ENCODE results near the gene STPG1. TPM values are rescaled to one million over a fixed set of nuclear protein-coding genes. Genes with fewer than 3 reads are reported as not detected.

STPG1 gene
- total and polyA plus RNA-seq, 2 of the 13 experiments (the other 11 are each of a cell fraction or from before 2014, with no cell fraction given): 3.4 to 4.3 TPM

GRCh38 chr1:24442764-24443163, 29.2 kb upstream of the STPG1 start:
- POLR2A ChIA-PET: interaction anchor here (1.2 kb wide), 1 partner anchor 59 kb away, joined by 3 read pairs; the partner anchor contains the start of gene RCAN3
- no TSS peak for BruUV-seq (replicated peaks)
- H3K9ac ChIP-seq (ENCODE audit: insufficient read depth, low read depth, low read length): no peak overlapping the region
- H3K27me3 ChIP-seq (ENCODE audit: control insufficient read depth in 1 of 2, insufficient read depth in 2 of 2, low read length in 2 of 2): no peaks in the 10 kb centered on the region
- H3K4me1 ChIP-seq (ENCODE audit: insufficient read depth, low read length): peaks cover 5% of the 10 kb centered on the region; the same call in 1 of the 2 replicates
- intact Hi-C loops (cut with micrococcal nuclease; ENCODE audit: unreplicated experiment) (no loop called here), in situ Hi-C loops (cut with HindIII; ENCODE audit: extremely low pct_ligation_motif_present, low pct_unique_long_range_greater_than_20kb) (no loop called here)
- H3K27ac ChIP-seq (ENCODE audit: extremely low read length, insufficient read depth, low read length): no peak overlapping the region
- no peak overlapping the region for H3K4me2 ChIP-seq (ENCODE audit: low read depth, low read length)
- ATAC-seq (no peak), DNase-seq (ENCODE audit: low spot score) (no peak), FAIRE-seq (no peak)
- H3K79me2 ChIP-seq (ENCODE audit: insufficient read depth, low read length): no peaks in the 10 kb centered on the region
- TF ChIP-seq ZBTB49 (CRISPR knock-in tag; IDR thresholded peaks at IDR 0.05; ENCODE audit: borderline replicate concordance) (no peak), NKX3-1 (CRISPR knock-in tag; IDR thresholded peaks at IDR 0.05) (no peak)
- H2AFZ ChIP-seq (ENCODE audit: low read length): no peak overlapping the region
- no peaks in the 10 kb centered on the region for H3K9me3 ChIP-seq (ENCODE audit: low read length)
- no peaks in the 10 kb centered on the region for H3K36me3 ChIP-seq (replicated peaks in 1 of 2; ENCODE audit: control insufficient read depth in 1 of 2, insufficient read depth in 2 of 2, low read length in 2 of 2)
- no peak overlapping the region for H3K4me3 ChIP-seq (replicated peaks in 1 of 3; ENCODE audit: insufficient read depth in 1 of 3, low read depth in 2 of 3, low read length in 3 of 3)
- CTCF ChIA-PET (ENCODE audit: low intra/inter-chr PET ratio, low total read pairs): no interaction called here
- no peaks in the 10 kb centered on the region for H4K20me1 ChIP-seq (ENCODE audit: insufficient read depth, low read length)

GRCh38 chr1:24441996-24442668, 28.6 kb upstream of the STPG1 start:
- CTCF ChIA-PET (ENCODE audit: low intra/inter-chr PET ratio, low total read pairs): no interaction called here
- intact Hi-C loops (cut with micrococcal nuclease; ENCODE audit: unreplicated experiment): no loop called here

More at GRCh38 chr1:24441996-24442668, 28.6 kb upstream of the STPG1 start:
- H3K4me2 ChIP-seq (ENCODE audit: low read depth, low read length): no peak overlapping the region
- H3K79me2 ChIP-seq (ENCODE audit: insufficient read depth, low read length): no peaks in the 10 kb centered on the region
- H3K27me3 ChIP-seq (ENCODE audit: control insufficient read depth in 1 of 2, insufficient read depth in 2 of 2, low read length in 2 of 2): no peaks in the 10 kb centered on the region
- H3K4me1 ChIP-seq (ENCODE audit: insufficient read depth, low read length): peaks cover 5% of the 10 kb centered on the region; the same call in 1 of the 2 replicates
- no peak for FAIRE-seq
- in situ Hi-C loops (cut with HindIII; ENCODE audit: extremely low pct_ligation_motif_present, low pct_unique_long_range_greater_than_20kb): no loop called here
- no peak for DNase-seq (ENCODE audit: low spot score)
- POLR2A ChIA-PET: no interaction called here
- no peaks in the 10 kb centered on the region for H3K36me3 ChIP-seq (replicated peaks in 1 of 2; ENCODE audit: control insufficient read depth in 1 of 2, insufficient read depth in 2 of 2, low read length in 2 of 2)
- no peak overlapping the region for H3K27ac ChIP-seq (ENCODE audit: extremely low read length, insufficient read depth, low read length)
- no peak overlapping the region for H3K9ac ChIP-seq (ENCODE audit: insufficient read depth, low read depth, low read length)
- TF ChIP-seq ZNF629 (CRISPR knock-in tag; conservative IDR thresholded peaks at IDR 0.05) (0 out of 2 replicates have a peak, but pooled peaks have one; percentile 32), ZNF263 (CRISPR knock-in tag; IDR thresholded peaks at IDR 0.05) (no peak), KDM5B (CRISPR knock-in tag; IDR thresholded peaks at IDR 0.05; ENCODE audit: borderline replicate concordance) (no peak), ATF7 (IDR thresholded peaks at IDR 0.05) (no peak), ATF7 (CRISPR knock-in tag; IDR thresholded peaks at IDR 0.05) (no peak), CEBPG (CRISPR knock-in tag; IDR thresholded peaks at IDR 0.05) (no peak)
- 87% methylated on average over 12 of the region's 14 CpGs for WGBS (ENCODE audit: low lambda C conversion rate)
- H4K20me1 ChIP-seq (ENCODE audit: insufficient read depth, low read length): no peaks in the 10 kb centered on the region
- no peak overlapping the region for H2AFZ ChIP-seq (ENCODE audit: low read length)
- H3K9me3 ChIP-seq (ENCODE audit: low read length): no peaks in the 10 kb centered on the region
- ATAC-seq: no peak
- no TSS peak for BruUV-seq (replicated peaks)
- H3K4me3 ChIP-seq (replicated peaks in 1 of 3; ENCODE audit: insufficient read depth in 1 of 3, low read depth in 2 of 3, low read length in 3 of 3): no peak overlapping the region

All from HepG2 (cell line).